HG02642 (cell line): ENCODE results near the gene WNT10A.
"Not testable (repeated sequence)": the region's sequence is repeated elsewhere in the genome, so short reads cannot be mapped to it uniquely, and the experiment has no call there.

Source experiments
- ATAC-seq: cut with Tn5 transposase; IDR thresholded peaks from one replicate; pipeline ENCODE4 v1.9.1; 2021; ENCODE audit warnings: mild to moderate bottlenecking; ENCODE audit not compliant: unreplicated experiment, poor library complexity

The WNT10A gene

GRCh38 chr2:218880102-218880858 is at the start of gene WNT10A:
TSS of gene WNT10A (plus strand) at chr2:218880852. CDS start at chr2:218880996, 144 bp downstream.
- peak; percentile 69 for ATAC-seq

- ATAC-seq: no peak
These were observed 49.2 kb upstream of the WNT10A start, which contains the start of gene PRKAG3 for GRCh38 chr2:218831378-218831990. TSS of gene PRKAG3 (minus strand) at chr2:218831803.

GRCh38 chr2:218832081-218832480 is 48.6 kb upstream of the WNT10A start:
- ATAC-seq: no peak

GRCh38 chr2:218832520-218832919 is 48.1 kb upstream of the WNT10A start:
- ATAC-seq: no peak

GRCh38 chr2:218833023-218833609 is 47.5 kb upstream of the WNT10A start:
- no peak for ATAC-seq

GRCh38 chr2:218834685-218835084 is 46.0 kb upstream of the WNT10A start:
- no peak for ATAC-seq

- no peak for ATAC-seq
These were observed 43.2 kb upstream of the WNT10A start for GRCh38 chr2:218837495-218837894.

- ATAC-seq: no peak
These were observed 41.2 kb upstream of the WNT10A start for GRCh38 chr2:218839430-218839829.

GRCh38 chr2:218839888-218840287 is 40.8 kb upstream of the WNT10A start:
- ATAC-seq: no peak

GRCh38 chr2:218844334-218844733 is 36.3 kb upstream of the WNT10A start:
- not testable (repeated sequence) for ATAC-seq

- not testable (repeated sequence) for ATAC-seq
These were observed 33.7 kb upstream of the WNT10A start for GRCh38 chr2:218846963-218847362.

- no peak for ATAC-seq
These were observed 30.9 kb upstream of the WNT10A start for GRCh38 chr2:218849721-218850120.

- ATAC-seq: no peak
These were observed 29.9 kb upstream of the WNT10A start for GRCh38 chr2:218850796-218851195.

- no peak for ATAC-seq
These were observed 29.4 kb upstream of the WNT10A start for GRCh38 chr2:218851286-218851685.

GRCh38 chr2:218852911-218853667 is 27.6 kb upstream of the WNT10A start:
- no peak for ATAC-seq

GRCh38 chr2:218853766-218854165 is 26.9 kb upstream of the WNT10A start:
- ATAC-seq: no peak

- no peak for ATAC-seq
These were observed 25.8 kb upstream of the WNT10A start for GRCh38 chr2:218854860-218855259.

- ATAC-seq: no peak
These were observed 25.1 kb upstream of the WNT10A start for GRCh38 chr2:218855305-218856166.

GRCh38 chr2:218856167-218856895 is 24.3 kb upstream of the WNT10A start:
- ATAC-seq: no peak
